ENCODE results near the gene HTR3E. TPM values are rescaled to one million over a fixed set of nuclear protein-coding genes. Genes with fewer than 3 reads are reported as not detected.
A peak's percentile ranks its signal among the peaks of the same experiment; 100 is the strongest.

HTR3E gene
- total RNA-seq, 1 donor: not detected

DNA sequence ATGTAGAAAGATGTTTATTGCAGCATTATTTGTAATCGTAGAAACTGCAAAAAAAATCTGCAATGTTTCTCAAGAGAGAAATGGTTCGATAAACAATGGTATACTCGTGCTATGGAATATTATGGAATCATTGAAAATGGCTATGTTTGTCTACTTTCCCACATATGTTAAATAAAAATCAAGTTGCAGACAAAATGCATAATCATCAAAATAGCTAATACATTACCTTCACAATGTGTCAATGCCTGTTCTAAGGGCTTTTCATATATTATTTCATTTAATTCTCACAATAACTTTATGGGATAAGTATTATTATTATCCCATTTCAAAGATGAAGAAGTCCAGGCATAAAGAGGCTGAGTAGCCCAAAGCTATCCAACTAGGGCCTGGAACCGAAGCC lies 36.1 kb downstream of the HTR3E start:
- no peak for DNase-seq (ENCODE audit: low read depth)
- TF ChIP-seq CTCF (IDR thresholded peaks at IDR 0.05; ENCODE audit: insufficient read depth, low read length): no peak
- H3K4me3 ChIP-seq (ENCODE audit: low read depth, low read length): no peak overlapping the region

DNA sequence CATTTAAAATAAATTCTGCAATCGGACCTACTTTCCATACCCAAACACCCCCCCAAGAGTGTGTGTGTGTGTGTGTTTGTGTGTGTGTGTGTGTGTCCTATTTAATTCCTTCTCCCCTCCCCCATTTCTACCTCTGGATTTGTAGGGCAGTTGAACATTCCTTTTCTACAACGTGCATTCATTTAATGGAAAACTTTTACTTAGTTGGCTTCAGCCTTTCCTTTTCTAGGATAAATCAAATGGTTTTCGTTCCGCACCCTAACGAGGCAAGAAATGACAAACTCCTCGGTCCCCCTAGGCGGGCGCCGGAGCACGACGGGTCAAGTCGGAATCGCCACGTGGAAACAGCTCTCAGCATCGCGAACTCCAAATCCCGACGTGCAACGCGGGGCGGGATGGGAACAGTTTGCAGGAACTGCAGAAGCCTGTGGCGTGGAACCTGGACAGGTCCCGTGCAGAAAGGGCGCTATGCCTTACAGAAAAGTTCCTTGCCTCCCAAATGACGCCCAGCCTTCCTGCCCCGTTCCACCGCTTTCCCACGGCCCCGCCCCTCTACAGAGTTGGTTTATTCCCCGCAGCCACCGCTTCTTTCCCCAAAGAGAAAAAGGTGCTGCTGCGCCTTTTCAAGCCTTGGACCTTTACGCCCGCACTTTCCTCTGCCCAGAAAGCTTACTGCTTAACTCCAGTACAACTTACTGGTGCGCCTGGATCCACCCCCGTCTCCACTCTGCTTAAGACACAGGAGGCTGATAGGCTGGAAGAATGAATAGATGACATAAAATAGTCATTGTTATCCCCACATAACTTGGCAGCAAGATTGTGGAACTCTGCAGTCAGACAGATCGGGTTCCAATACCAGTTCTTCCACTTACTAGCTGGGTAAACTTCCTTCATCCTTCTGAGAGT lies 37.2 kb downstream of the HTR3E start:
- H3K4me3 ChIP-seq (ENCODE audit: low read depth, low read length): peak overlapping the region; percentile 97
- peak; percentile 78 for DNase-seq (ENCODE audit: low read depth)
- no peak for TF ChIP-seq CTCF (IDR thresholded peaks at IDR 0.05; ENCODE audit: insufficient read depth, low read length)

GRCh38 chr3:184134746-184135148 lies 37.9 kb downstream of the HTR3E start:
- TF ChIP-seq CTCF (IDR thresholded peaks at IDR 0.05; ENCODE audit: insufficient read depth, low read length): no peak
- H3K4me3 ChIP-seq (ENCODE audit: low read depth, low read length): peak overlapping the region; percentile 97
- DNase-seq (ENCODE audit: low read depth): no peak

DNA sequence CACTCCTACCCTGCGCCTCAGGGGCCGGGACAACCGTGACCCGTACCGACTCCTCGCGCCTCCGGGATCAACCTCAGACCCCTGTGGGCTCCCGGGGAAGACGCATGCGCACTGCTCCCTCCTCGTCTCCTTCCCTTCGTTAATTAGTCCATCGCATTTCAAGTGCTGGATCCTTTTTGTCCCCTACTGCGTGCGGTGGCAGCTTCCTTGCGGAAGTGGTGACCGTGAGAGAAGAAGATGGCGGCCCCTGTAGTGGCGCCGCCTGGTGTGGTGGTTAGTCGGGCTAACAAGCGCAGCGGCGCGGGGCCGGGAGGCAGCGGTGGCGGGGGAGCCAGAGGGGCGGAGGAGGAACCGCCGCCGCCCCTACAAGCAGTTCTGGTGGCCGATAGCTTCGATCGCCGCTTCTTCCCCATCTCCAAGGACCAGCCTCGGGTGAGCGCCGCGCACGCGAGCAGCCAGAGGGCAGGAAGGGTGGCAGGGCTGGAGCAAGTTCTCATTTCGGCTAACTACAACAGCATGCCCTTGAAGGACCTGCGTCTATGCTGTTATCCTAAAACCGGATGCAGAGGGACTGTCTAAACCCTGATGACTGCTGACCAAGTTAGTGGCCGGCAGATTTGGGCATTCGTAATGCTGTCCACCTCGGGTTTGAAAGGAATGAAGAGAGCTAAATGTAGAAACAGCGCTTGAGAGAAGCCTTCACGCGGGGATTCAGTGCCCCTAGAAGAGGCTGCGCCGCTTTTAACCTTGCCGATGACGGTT lies 38.5 kb downstream of the HTR3E start, which contains the start of gene EIF2B5:
TSS of gene EIF2B5 (plus strand) at position 210 of the 762 bp plus-strand sequence. CDS start at position 238, 28 bp downstream.
- peak; percentile 93 for DNase-seq (ENCODE audit: low read depth)
- H3K4me3 ChIP-seq (ENCODE audit: low read depth, low read length): peak within 1 kb of the TSS; percentile 97
- TF ChIP-seq CTCF (IDR thresholded peaks at IDR 0.05; ENCODE audit: insufficient read depth, low read length): peak; percentile 42

- DNase-seq (ENCODE audit: low read depth): no peak
- TF ChIP-seq CTCF (IDR thresholded peaks at IDR 0.05; ENCODE audit: insufficient read depth, low read length): no peak
- H3K4me3 ChIP-seq (ENCODE audit: low read depth, low read length): peak overlapping the region; percentile 97
These were observed 39.0 kb downstream of the HTR3E start for GRCh38 chr3:184135911-184136260.

- no peak overlapping the region for H3K4me3 ChIP-seq (ENCODE audit: low read depth, low read length)
- no peak for DNase-seq (ENCODE audit: low read depth)
These were observed 43.6 kb downstream of the HTR3E start for GRCh38 chr3:184140436-184140835.

More at GRCh38 chr3:184140436-184140835, 43.6 kb downstream of the HTR3E start:
- no peak for TF ChIP-seq CTCF (IDR thresholded peaks at IDR 0.05; ENCODE audit: insufficient read depth, low read length)

All from fibroblast of the aortic adventitia (primary cell).